ENCODE data around the gene IGFALS.

The IGFALS gene

DNA sequence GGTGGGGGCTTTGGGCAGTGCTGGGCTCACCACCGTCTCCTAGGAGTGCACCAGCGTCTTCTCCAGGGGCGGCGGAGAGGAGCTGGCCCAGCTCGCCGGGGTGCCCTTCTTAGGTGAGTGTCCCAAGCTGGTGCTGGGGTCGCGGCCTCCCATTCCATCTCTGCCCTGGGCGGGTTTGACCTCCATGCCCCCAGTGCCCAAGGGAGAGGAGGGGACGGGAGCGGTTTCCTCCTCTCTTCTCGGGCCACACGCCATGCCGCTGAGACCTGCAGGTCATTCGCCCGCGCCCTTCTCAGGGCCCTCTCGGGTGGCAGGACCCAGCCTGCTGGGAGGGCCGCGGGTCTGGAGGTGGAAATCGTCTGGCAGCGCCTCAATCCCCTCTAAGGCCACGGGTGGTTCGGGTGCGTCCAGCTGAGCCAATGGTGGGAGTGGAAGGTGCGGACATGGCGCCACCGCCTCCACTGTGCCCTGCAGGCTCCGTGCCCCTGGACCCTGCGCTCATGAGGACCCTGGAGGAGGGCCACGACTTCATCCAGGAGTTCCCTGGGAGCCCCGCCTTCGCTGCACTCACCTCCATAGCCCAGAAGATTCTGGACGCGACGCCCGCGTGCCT lies 5.3 kb downstream of the IGFALS start:
- no peak for DNase-seq

DNA sequence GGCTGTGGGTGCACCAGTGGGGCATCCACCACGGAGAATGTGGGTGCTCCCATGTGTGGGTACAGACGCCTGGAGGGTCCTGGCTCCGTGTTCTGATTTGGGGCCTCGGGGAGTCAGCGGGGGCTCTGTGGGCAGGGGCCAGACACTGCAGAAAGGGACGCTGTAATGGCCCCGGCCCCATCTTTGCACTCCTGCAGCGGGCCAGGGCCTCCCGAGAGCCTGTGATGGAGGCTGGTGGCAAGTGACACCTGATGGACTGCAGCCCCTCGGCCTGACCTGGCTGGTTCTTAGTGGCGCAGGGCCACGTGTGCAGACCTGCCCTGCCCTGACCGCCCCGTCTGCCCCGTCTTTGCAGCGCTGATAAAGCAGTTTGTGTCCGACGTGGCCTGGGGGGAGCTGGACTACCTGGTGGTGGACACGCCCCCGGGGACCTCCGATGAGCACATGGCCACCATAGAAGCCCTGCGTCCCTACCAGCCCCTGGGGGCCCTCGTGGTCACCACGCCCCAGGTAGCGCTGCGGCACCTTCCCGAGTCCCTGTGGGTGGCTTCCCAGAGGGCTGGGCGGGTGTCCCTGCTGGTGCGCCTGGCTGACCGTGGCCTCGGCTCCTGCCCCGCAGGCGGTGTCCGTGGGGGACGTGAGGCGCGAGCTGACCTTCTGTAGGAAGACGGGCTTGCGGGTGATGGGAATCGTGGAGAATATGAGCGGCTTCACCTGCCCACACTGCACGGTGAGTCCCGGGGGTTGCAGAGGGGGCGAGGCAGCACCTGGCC lies 6.0 kb downstream of the IGFALS start:
- no peak for DNase-seq

DNA sequence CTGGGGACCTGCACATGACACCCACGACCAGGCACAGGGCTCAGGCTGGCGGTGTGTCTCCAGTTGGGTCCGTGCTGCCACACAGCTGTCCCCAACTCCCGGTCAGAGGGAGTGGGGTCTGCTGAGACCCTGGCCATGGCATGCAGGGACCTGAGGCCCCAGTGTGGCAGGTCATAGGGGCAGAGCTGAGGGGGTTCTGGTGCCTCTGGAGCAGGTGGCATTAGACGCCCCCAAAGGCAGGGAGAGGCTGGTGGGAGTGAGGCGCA lies 6.5 kb downstream of the IGFALS start:
- no peak for DNase-seq

DNA sequence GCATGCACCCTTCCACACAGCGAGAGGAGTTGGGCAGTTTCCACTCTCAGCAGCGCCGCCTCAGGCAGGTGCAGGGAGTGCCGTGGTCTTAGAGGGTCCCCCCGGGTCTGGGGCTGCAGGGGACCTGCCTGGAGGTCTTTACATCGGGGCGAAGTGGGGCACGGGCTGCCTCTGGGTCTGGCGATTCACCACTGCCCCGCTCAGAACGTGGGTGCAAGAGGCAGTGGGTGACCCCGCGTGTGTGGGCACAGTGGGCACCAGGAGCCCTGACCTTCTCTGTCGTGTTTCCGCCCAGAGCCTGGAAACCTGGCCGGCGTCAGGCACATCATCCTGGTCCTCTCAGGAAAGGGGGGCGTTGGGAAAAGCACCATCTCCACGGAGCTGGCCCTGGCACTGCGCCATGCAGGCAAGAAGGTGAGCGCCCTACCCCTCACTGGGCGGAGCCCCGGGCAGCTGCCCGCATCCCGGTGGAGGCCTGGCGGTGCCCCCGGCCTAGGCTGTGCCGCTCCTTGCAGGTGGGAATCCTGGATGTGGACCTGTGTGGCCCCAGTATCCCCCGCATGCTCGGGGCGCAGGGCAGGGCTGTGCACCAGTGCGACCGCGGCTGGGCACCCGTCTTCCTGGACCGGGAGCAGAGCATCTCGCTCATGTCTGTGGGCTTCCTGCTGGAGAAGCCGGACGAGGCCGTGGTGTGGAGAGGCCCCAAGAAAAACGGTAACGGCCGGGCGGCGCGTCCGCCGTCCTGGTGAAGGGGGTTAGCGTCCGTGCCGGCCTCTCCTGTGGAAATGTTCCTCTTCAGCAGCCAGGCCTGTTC lies 7.1 kb downstream of the IGFALS start:
- no peak for DNase-seq

DNA sequence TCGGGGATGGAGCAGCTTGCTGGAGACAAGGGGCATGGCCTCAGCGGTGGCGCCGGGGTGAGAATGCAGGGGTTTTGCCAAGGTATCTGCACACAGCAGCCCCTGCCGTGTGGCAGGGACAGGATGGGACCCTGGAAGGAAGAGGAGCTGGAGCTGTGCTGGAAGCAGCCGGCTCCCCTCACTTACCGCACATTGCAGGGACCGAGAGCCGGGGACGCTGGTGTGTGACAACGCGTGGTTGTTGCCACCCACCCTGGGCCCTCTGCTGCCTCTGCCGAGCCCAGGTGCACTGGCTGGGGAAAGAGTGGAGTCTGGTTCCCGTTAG lies 7.7 kb downstream of the IGFALS start:
- DNase-seq = no peak

DNA sequence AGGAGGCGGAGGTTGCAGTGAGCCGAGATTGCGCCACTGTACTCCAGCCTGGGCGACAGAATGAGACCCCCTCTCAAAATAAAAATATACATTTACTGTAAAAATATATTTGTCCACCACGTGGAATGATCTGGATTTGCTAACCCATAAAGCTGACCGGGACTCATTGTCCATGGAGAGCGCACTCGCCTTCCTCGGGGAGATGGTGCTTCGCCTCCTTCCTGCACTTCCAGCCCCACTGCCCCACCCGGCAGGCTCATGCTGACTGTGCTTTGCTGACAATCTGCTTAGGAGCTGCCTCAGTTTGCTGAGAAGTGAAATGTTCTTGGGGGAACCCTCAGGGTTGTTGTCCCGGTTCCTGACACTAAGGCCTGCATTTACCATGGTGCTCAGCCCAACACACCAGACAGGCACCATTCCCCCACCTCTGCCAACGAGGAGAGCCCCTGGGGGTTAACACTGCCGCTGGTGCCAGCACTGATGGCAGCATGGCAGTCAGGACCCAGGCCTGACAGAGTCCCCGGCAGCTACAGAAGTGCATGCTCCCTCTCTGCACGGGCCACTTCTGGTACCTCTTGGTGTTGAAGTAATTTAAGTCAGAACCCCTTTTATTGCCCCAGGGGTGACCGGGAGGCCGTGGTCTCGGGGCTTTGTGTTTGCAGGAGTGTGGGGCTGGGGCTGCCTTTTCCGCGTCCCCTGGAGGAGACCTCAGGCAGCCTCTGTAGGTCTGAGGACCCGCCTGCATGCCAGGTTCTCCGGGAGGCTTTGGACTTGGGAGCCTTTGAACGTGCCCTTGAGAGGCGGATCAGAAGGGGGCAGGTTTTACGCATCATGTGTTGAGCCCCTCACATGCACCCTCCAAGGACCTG lies 8.3 kb downstream of the IGFALS start:
- DNase-seq = no peak

DNA sequence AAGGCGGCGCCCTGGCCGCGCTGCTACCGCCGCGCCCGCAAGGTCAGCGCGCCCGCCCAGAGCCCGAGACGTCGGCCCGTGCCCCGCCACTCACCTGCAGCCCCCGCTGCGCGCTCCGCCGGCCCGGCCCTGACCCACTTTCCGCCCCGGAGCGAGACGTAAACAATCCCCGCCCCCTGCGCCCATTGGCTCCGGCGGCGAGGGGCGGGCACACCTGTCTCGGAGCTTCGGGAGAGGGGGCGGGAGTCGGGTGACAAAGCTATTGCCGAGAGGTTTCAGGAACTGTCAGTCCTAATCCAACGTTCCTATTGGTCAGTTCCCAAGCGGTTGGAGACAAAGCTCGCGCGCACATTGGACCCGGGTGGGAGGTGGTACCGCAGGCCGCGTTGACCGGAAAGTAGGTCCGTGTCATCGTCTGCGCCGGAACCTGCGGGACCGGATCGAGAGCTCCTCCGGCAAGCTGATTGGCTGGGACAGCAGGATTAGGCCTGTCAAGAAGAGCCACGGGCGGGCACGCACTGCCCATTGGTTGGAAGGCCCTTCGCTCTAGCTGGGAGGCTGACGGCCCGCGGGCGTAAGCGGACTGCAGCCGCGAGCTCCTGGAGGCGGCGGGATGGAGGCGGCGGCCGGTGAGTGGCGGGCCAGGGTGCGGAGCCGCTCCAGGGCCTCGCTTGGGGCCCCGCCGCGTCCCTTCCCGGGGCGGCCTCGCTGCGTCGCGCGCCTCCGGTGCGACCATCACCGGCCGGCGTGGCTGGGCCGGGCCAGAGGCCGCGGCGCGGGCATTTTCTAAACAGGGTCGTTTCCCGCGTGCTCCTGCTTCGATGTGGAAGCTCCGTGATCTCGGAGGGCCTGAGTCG lies 10.9 kb downstream of the IGFALS start, which contains the start of the genes NUBP2 and SPSB3:
NUBP2 (plus strand) TSS at position 553 of the 857 bp plus-strand sequence; CDS start at position 614, 61 bp downstream.
SPSB3 (minus strand) TSS at position 164 of the 857 bp plus-strand sequence. CDS start 1,088 bp downstream, outside the sequence.
- DNase-seq = peak; percentile 100

DNA sequence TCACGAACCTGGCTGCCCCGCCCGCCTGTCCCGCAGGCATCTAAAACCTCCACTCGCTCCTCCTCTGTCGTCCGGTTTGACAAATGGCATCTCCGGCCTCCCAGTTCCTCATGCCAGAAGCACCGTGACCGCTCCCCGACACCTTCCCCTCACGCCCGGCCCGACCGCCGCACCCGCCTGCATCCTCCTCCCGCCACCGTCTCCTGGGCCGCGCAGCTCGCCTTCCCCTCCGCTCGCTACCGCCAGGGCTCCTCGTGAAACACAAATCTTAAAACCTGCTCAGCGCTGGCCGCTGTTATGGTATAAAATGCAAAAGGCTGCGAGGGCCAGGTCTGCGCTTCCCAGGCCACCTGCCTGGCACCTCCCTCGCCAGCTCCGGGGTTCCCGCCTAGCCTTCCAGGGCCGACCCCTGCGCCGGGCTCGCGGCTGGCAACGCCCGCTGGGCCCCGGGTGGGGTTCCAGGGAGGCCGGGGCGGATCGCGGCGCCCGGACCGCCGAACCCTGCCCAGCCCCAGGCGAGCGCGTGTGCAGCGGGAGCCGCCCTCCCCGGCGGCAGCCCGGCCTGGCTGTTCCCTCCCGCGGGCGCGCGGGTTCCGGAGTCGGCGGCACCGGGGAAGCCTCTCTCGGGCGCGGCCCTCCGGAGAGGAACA lies 11.6 kb downstream of the IGFALS start:
- no peak for DNase-seq

DNA sequence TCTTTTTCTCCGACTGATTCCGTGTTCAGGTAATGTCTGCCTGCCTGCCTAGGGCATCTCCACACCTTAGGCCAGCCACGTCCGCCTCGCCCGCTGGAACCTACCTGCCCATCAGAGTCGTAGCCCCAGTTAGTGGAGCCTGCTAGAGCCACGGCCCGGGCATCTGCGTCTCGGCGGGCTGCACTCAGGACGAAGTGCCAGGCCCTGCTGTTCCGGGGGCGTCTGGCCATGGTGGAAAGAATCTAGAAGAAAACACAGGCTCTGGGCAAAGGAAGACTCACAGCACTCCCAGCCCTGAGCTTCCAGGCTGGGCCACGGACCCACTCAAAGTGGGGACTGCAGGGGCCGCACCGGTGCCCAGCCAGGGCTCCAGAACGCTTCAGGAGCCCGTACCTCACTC lies 12.3 kb downstream of the IGFALS start:
- no peak for DNase-seq

DNA sequence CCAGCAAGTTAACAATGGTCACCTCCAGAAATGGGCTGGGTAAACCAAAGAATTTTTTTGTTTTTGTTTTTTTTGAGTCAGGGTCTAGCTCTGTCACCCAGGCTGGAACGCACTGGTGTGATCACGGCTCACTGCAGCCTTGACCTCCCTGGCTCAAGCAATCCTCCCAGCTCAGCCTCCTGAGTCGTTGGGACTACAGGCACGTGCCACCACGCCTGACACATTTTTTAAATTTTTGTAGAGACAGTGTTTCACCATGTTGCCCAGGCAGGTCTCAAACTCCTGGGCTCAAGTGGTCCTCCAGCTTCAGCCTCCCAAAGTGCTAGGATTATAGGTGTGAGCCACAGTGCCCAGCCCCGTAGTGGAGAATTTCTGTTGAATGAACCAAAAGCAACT lies 12.8 kb downstream of the IGFALS start:
- DNase-seq = no peak

DNA sequence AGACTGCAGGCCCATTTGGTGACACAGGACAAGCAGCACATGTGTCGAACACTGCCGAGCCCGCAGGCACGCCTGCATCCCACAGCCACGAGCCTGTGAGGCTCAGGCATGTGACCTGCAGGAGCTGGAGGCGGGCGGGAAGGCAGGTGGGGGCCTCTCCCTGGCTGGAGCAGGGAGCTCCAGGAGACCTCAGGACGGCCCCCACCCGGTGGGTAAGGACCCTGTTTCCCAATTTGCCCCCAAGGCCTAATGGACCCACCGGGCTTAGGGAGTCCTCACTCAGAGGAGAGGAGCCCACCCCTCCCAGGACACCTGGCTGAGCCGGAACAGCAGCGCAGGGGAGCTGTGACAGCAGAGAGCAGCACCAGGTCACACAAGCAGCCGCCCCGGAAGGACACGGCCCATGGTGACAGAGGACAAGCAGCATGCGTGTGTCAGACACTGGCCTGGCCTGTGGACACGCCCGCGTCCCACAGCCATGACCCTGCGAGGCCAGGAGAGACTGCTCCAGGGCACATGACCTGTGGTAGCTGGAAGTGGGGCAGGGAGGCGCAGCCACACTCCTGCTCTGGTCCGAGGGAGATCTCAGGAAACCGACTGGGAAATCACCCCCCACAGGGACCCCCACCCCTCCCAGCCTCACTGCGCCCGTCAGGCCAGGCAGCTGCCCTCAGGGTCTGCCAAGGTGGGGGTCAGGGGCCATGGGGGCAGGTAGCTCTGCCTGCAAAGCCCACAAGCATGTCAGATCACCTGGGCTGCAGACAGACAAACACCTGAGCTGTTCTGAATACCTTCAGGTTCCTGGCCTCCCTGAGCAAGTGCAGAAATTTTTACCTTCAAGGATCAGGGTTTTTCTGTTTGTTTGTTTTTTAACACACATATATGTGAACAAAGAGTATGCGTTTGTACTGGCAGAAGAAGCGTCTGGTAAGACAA lies 13.5 kb downstream of the IGFALS start:
- DNase-seq = no peak

DNA sequence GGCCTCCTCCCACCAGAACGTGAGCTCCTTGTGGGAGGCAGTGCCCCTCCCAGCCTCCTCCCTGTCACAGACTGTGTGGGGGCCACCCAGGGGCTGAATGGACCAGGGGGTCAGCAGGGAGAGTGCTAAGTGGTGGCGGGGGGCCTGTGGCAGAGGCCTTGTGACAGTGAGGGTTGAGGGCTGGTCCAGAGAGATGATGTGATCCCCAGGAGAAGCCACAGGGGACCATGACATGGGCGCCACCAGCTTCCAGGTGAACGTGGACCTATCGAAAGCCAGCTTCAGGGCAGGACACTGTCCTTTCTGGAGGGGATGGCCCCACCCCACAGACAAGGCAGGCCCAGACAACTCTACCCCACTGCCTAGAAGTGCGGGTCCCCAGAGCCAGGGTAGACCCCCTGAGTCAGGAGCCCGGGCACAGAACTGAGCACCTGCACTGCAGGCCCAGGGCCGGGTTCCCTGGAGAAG lies 14.2 kb downstream of the IGFALS start:
- DNase-seq = no peak

DNA sequence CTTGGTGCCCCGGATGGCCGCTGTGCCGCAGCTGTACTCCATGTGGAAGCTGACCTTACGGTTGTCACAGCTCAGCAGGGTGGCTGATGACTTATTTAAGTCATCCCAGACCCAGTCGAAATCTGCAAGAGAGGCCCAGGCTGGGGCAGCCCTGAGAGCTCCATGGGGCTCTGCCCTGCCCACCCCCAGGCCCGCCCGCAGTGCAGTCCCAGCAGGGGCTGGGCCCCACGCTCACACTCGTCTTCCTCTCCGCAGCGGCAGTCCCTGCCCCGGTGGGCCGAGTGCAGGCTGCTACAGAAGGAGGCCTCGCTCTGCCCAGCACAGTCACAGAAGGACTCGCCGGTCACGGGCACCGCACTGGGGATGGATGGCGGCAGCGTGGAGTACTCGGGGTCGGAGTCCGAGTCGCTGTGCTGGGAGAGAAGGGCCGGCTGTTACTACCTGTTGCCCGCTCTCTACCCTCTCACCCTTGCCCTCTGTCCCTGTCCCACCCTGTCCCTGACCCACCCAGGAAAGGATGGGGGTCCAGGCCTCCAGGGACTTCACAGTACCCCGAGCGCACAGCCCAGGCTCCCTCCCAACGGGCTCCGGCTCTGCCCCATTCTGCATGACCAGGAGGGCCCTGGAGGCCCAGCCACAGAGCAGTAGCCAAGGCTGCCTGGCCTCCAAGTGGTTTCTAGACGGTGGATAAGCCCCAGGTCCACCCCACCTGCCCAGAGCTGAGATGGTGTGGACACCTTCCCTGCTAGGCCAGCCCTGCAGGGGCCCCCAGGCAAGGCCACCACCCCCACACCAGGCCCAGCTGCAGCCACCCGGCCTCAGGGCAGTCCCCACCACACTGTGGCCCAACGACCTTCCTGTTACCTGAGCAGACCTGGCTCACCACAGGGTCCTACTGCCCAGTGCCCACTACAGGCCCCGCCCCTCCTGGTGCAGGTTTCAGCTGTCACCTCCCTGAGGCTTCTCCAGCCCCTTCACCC lies 15.0 kb downstream of the IGFALS start:
- no peak for DNase-seq

DNA sequence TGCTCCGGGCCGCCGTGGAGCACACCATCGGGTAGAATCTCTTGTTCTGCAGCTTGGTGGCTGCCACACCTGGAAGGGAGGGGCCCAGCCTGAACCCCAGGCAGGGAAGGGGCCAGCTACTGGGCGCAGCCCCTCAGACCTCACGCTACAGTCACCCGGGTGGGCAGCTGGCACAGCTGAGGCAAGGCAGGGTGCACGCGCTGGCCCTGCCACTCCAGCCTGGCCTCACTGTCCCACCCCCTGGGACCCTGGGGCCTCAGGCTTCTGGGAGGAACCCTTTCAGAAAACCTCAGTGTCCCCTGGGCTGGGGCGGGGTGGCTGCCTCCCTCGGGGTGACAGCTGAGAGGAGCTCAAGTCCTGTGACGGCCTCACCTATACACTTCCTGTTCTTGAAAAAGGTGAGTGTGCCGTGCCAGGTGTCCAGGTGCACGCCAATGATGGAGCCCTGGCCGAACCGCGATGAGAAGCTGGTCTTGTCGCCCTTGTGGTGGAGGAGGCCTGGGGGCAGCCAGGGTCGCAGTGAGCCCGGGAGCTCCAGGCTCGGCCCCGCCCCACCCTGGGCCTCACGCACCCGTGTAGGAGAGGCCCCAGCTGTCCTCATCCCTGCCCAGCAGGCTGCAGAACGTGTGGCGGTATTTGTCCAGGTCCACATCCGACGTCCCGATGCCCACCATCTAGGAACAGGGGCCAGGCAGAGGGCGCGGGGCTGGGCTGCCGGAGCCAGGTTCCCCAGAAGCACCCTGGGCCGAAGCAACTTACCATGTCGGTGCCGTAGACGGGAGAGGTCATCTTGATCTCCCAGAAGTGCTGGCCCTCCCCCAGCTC lies 15.9 kb downstream of the IGFALS start:
- no peak for DNase-seq

DNA sequence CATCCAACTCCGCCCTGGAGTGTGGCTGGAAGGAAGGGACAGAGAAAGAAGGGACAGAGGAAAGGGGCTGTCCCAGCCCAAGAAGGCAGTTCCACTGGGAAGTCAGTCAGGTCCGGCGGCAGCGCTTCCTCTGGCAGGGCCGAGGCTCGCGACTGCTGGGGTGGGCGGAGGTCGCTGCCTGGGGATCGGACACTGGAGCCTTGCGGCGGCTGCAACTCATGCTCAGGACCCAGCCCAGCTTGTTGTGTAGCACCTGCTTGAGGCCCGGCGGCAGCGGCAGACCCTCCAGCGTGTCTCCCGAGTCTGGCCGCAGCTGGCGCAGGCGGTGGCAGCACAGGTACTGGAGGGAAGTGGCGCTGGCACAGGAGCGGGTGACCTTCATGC lies 16.5 kb downstream of the IGFALS start:
- DNase-seq = no peak

DNA sequence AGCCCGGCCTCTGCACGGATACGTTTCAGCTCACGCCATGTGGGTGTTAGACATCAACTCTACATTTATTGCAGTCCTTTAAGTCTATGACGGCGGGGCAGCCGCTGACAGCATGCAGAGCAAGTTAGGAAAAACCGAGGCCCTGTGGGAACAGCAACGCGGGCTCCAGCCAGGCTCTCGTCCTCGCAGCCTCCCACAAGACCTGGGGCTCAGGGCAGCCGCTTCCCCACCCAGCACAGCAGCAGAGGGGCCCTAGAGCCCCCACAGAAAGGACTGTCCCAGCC lies 16.9 kb downstream of the IGFALS start:
- no peak for DNase-seq

DNA sequence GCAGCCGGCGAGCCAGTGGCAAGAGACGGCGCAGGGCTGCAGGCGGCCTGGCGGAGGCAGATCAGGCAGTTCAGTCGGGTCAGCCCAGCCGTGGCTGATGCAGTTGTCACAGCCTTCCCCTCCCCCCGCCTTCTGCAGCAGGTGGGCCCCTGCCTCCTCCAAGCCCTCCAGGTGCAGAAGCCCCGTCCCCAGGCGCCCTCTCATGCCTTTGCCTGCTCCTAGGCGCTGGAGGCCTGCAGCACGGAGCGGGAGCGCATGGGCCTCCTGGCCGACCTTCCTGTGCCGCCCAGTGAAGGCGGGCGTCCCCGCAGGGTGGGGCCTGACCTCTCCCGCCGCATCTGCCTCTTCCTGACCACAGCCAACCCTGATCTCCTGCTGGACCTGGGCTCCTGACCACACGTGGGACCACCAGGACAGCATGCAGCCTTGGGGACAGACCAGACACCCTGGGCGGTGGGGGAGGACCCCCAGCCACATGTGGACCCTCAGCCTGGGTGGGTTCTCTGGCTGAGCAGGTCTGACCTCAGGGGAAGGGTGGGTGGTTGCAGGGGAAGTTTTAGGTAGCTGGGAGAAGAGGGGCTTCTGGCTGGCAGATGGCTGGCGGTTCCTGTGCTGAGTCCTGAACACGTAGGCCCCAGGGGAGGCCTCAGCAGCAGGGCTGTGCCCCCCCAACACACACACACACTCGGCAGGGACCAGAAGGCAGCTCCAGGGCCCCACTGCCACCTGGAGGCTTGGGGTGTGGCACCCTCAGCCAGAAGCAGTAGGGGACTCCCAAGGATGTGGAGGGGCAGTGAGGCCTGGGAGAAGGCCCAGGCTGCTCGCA lies 17.4 kb downstream of the IGFALS start:
- DNase-seq = no peak

Data from NCI-H345 (cell line).